Measurements from ENCODE around the gene AIG1.
"Not testable (repeated sequence)": the region's sequence is repeated elsewhere in the genome, so short reads cannot be mapped to it uniquely, and the experiment has no call there.

AIG1 gene

GRCh38 chr6:143135797-143136561 lies 75.3 kb downstream of the AIG1 start:
- DNase-seq (ENCODE audit: low read depth): no peak
- TF ChIP-seq, protein P1, sequence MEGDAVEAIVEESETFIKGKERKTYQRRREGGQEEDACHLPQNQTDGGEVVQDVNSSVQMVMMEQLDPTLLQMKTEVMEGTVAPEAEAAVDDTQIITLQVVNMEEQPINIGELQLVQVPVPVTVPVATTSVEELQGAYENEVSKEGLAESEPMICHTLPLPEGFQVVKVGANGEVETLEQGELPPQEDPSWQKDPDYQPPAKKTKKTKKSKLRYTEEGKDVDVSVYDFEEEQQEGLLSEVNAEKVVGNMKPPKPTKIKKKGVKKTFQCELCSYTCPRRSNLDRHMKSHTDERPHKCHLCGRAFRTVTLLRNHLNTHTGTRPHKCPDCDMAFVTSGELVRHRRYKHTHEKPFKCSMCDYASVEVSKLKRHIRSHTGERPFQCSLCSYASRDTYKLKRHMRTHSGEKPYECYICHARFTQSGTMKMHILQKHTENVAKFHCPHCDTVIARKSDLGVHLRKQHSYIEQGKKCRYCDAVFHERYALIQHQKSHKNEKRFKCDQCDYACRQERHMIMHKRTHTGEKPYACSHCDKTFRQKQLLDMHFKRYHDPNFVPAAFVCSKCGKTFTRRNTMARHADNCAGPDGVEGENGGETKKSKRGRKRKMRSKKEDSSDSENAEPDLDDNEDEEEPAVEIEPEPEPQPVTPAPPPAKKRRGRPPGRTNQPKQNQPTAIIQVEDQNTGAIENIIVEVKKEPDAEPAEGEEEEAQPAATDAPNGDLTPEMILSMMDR (IDR thresholded peaks at IDR 0.05; ENCODE audit: low read length, missing control alignments): no peak
- no peak overlapping the region for H3K4me3 ChIP-seq (replicated peaks; ENCODE audit: low read depth, low read length)

GRCh38 chr6:143136647-143137046 lies 76.0 kb downstream of the AIG1 start:
- TF ChIP-seq, protein P1 (IDR thresholded peaks at IDR 0.05; ENCODE audit: low read length, missing control alignments): no peak
- H3K4me3 ChIP-seq (replicated peaks; ENCODE audit: low read depth, low read length): no peak overlapping the region
- no peak for DNase-seq (ENCODE audit: low read depth)

- TF ChIP-seq, protein P1 (IDR thresholded peaks at IDR 0.05; ENCODE audit: low read length, missing control alignments): no peak
- H3K4me3 ChIP-seq (replicated peaks; ENCODE audit: low read depth, low read length): no peak overlapping the region
- DNase-seq (ENCODE audit: low read depth): no peak
Measured at GRCh38 chr6:143139239-143139784, 78.6 kb downstream of the AIG1 start.

DNA sequence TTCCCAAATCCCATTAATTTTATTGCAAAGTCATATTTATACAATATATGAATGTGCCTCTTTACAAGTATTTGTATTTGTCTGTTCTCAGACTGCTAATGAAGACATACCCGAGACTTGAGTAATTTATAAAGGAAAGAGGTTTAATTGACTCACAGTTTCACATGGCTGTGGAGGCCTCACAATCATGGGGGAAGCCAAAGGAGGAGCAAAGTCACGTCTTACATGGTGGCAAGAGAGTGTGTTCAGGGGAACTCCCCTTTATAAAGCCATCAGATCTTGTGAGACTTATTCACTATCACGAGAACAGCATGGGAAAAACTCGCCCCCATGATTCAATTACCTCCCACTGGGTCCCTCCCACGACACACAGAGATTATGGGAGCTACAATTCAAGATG lies 79.2 kb downstream of the AIG1 start:
- DNase-seq (ENCODE audit: low read depth); H3K4me3 ChIP-seq (replicated peaks; ENCODE audit: low read depth, low read length): not testable (repeated sequence)

DNA sequence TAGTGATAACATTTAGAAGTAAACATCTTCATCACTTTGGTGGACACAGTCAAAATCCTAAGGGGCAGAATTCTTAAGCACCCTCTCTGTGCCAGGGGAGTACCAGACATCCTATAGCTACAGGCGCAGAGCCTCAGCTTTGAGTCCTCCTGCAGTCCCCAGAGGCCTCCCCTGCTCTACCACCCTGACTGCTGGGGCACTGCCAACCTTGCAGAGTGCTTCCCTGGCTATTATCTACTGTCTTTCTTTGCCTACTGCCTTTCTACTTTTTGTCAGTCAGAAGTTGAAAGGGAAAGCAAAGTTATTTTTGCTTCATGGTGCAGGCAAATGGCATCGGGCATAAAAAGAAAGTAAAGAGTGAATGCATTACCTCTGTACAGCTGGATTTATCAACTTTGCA lies 80.1 kb downstream of the AIG1 start:
- TF ChIP-seq, protein P1 (IDR thresholded peaks at IDR 0.05; ENCODE audit: low read length, missing control alignments): no peak
- no peak for DNase-seq (ENCODE audit: low read depth)
- no peak overlapping the region for H3K4me3 ChIP-seq (replicated peaks; ENCODE audit: low read depth, low read length)

- TF ChIP-seq, protein P1 (IDR thresholded peaks at IDR 0.05; ENCODE audit: low read length, missing control alignments): no peak
- H3K4me3 ChIP-seq (replicated peaks; ENCODE audit: low read depth, low read length): no peak overlapping the region
- no peak for DNase-seq (ENCODE audit: low read depth)
Measured at GRCh38 chr6:143141442-143141841, 80.8 kb downstream of the AIG1 start.

GRCh38 chr6:143146186-143146851 lies 85.6 kb downstream of the AIG1 start:
- no peak overlapping the region for H3K4me3 ChIP-seq (replicated peaks; ENCODE audit: low read depth, low read length)
- TF ChIP-seq, protein P1 (IDR thresholded peaks at IDR 0.05; ENCODE audit: low read length, missing control alignments): no peak
- no peak for DNase-seq (ENCODE audit: low read depth)
